K562 (cell line): ENCODE results near the gene SLC6A1.

Experiments
- CBX5 ChIP-seq: IDR thresholded peaks from 2 replicates; pipeline ENCODE4 v1.6.1; 2014; ENCODE audit warnings: low read depth, borderline replicate concordance
- CEBPB ChIP-seq: fragments of 450-650 bp; IDR thresholded peaks from 2 replicates; pipeline ENCODE4 v1.6.1; 2016; ENCODE audit warnings: missing genetic modification characterization, missing compliant biosample characterization
- EZH2 ChIP-seq: IDR thresholded peaks from 2 replicates; pipeline ENCODE4 v1.6.1; 2012; ENCODE audit warnings: low read depth, mild to moderate bottlenecking, inconsistent platforms, low read length, borderline replicate concordance
- HNRNPL ChIP-seq: fragments of 200-400 bp; formaldehyde crosslinking; IDR thresholded peaks from 2 replicates; pipeline ENCODE4 v1.6.1; 2017; ENCODE audit warnings: low read depth, mild to moderate bottlenecking, low read length
- NR2C1 ChIP-seq, 2 experiments: fragments of 450-650 bp; IDR thresholded peaks; 2 replicates each; pipeline ENCODE4 v1.6.1; 2017; ENCODE audit warnings: mild to moderate bottlenecking in 2 of 2, antibody characterized with exemption in 1 of 2, inconsistent platforms in 1 of 2, missing compliant biosample characterization in 1 of 2, missing genetic modification characterization in 1 of 2
- SNRNP70 ChIP-seq: fragments of 200-400 bp; formaldehyde crosslinking; optimal IDR thresholded peaks from 2 replicates; pipeline ENCODE3; 2017; ENCODE audit warnings: low read depth, low read length
- TRIM24 ChIP-seq, 2 experiments: fragments of 450-650 bp; IDR thresholded peaks; 2 replicates each; pipeline ENCODE4 v1.6.1; 2016

DNA sequence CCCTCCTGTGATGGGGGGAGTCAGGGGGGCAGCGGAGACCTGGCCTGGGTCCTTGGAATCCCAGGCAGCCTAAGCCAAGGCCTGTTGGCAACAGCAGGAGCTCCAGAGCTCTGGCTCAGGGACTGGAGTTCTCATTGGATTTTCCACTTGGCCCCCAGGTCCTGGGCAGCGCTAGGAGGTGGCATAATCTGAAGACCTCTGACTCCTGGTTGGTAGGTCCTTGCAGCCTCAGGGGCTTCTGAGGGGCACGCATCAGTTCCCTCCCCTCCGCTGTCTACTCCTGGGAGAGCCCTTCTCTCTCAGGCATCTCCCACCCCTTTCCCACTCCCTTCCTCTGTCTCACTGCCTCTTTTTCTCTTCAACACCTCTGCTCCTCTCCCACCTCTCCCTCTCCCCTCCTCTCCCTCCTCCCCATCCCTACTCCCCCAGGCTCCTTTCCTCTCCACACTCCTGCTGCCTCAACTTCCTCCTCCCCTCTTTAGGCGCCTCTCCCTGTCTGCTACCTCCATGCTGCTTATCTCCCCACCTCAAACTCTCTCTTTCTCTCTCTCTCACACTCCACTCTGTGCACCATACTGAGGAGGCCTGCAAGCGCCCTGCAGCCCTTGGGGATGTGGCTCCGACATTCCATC, 41.1 kb upstream of the SLC6A1 start:
- TF ChIP-seq HNRNPL: no peak
- TF ChIP-seq SNRNP70: no peak
- TF ChIP-seq CEBPB (tag): no peak
- no peak for TF ChIP-seq CBX5
- no peak for TF ChIP-seq NR2C1 (IDR thresholded peaks at IDR 0.05)
- TF ChIP-seq NR2C1 (tag; IDR thresholded peaks at IDR 0.05): no peak
- TF ChIP-seq TRIM24 (IDR thresholded peaks at IDR 0.05): no peak
- no peak for TF ChIP-seq EZH2
